NCI-H526 treated with DMSO at 0.1 percent for 48 hours (cell line): ENCODE measurements around the gene APELA.
A peak's percentile ranks its signal among the peaks of the same experiment; 100 is the strongest.
"Not testable (repeated sequence)": the region's sequence is repeated elsewhere in the genome, so short reads cannot be mapped to it uniquely, and the experiment has no call there.

ENCODE experiments used
- DNase-seq: peaks from one replicate; lab custom pipeline; 2025; lab: John Stamatoyannopoulos, UW

APELA gene

GRCh38 chr4:164876700-164877324 lies at the start of gene APELA:
TSS of gene APELA (plus strand) at chr4:164877178. CDS start at chr4:164877332, 154 bp downstream.
- peak; percentile 95 for DNase-seq

GRCh38 chr4:164828955-164829354 lies 48.0 kb upstream of the APELA start:
- DNase-seq, result no peak

- peak; percentile 9 for DNase-seq
Measured at GRCh38 chr4:164846566-164846965, 30.4 kb upstream of the APELA start.

GRCh38 chr4:164847016-164847415 lies 30.0 kb upstream of the APELA start:
- DNase-seq, result no peak

GRCh38 chr4:164847967-164848649 lies 28.9 kb upstream of the APELA start:
- peak; percentile 26 for DNase-seq

GRCh38 chr4:164856396-164856795 lies 20.6 kb upstream of the APELA start:
- DNase-seq, result no peak

- DNase-seq, result no peak
Measured at GRCh38 chr4:164866817-164867490, 10.0 kb upstream of the APELA start.

- no peak for DNase-seq
Measured at GRCh38 chr4:164871673-164872072, 5.3 kb upstream of the APELA start.

- DNase-seq, result no peak
Measured at GRCh38 chr4:164872481-164872880, 4.5 kb upstream of the APELA start.

- DNase-seq, result peak; percentile 44
Measured at GRCh38 chr4:164874789-164875188, 2.2 kb upstream of the APELA start.

GRCh38 chr4:164880489-164881262 lies 3.7 kb downstream of the APELA start:
- peak; percentile 44 for DNase-seq

- DNase-seq, result no peak
Measured at GRCh38 chr4:164888096-164888715, 11.2 kb downstream of the APELA start.

- DNase-seq, result no peak
Measured at GRCh38 chr4:164890691-164891090, 13.7 kb downstream of the APELA start.

GRCh38 chr4:164892018-164892417 lies 15.0 kb downstream of the APELA start:
- no peak for DNase-seq

- no peak for DNase-seq
Measured at GRCh38 chr4:164894702-164895101, 17.7 kb downstream of the APELA start.

- DNase-seq, result no peak
Measured at GRCh38 chr4:164902608-164903007, 25.6 kb downstream of the APELA start.

GRCh38 chr4:164904336-164904735 lies 27.4 kb downstream of the APELA start:
- no peak for DNase-seq

GRCh38 chr4:164904941-164905340 lies 28.0 kb downstream of the APELA start:
- no peak for DNase-seq

- DNase-seq, result no peak
Measured at GRCh38 chr4:164906368-164906767, 29.4 kb downstream of the APELA start.

- DNase-seq, result not testable (repeated sequence)
Measured at GRCh38 chr4:164913506-164913905, 36.5 kb downstream of the APELA start.

GRCh38 chr4:164918956-164919355 lies 42.0 kb downstream of the APELA start:
- DNase-seq, result no peak

GRCh38 chr4:164924670-164925238 lies 47.8 kb downstream of the APELA start:
- DNase-seq, result no peak
